AG09309 (cell line): ENCODE data around the gene TF.
"Not testable (repeated sequence)": the region's sequence is repeated elsewhere in the genome, so short reads cannot be mapped to it uniquely, and the experiment has no call there.

Experiments
- DNase-seq: peaks from one replicate; pipeline ENCODE4 v3.0.0-alpha.2; 2010; ENCODE audit warnings: low read depth
- H3K4me3 ChIP-seq: 2 replicates; pipeline ENCODE4 v1.5.1; 2011; ENCODE audit warnings: mild to moderate bottlenecking, low read depth, low read length, moderate library complexity; ENCODE audit not compliant: control insufficient read depth
- TF ChIP-seq, protein P1 (sequence below): IDR thresholded peaks from 2 replicates; pipeline ENCODE4 v1.5.1; 2011; ENCODE audit warnings: mild to moderate bottlenecking, low read depth, low read length, inconsistent platforms; ENCODE audit not compliant: insufficient read depth, control insufficient read depth; ENCODE audit errors: missing control alignments

The TF gene

GRCh38 chr3:133775309-133775708, 29.1 kb downstream of the TF start:
- TF ChIP-seq, protein P1, sequence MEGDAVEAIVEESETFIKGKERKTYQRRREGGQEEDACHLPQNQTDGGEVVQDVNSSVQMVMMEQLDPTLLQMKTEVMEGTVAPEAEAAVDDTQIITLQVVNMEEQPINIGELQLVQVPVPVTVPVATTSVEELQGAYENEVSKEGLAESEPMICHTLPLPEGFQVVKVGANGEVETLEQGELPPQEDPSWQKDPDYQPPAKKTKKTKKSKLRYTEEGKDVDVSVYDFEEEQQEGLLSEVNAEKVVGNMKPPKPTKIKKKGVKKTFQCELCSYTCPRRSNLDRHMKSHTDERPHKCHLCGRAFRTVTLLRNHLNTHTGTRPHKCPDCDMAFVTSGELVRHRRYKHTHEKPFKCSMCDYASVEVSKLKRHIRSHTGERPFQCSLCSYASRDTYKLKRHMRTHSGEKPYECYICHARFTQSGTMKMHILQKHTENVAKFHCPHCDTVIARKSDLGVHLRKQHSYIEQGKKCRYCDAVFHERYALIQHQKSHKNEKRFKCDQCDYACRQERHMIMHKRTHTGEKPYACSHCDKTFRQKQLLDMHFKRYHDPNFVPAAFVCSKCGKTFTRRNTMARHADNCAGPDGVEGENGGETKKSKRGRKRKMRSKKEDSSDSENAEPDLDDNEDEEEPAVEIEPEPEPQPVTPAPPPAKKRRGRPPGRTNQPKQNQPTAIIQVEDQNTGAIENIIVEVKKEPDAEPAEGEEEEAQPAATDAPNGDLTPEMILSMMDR, result no peak
- DNase-seq, result no peak
- H3K4me3 ChIP-seq, result no peak overlapping the region

DNA sequence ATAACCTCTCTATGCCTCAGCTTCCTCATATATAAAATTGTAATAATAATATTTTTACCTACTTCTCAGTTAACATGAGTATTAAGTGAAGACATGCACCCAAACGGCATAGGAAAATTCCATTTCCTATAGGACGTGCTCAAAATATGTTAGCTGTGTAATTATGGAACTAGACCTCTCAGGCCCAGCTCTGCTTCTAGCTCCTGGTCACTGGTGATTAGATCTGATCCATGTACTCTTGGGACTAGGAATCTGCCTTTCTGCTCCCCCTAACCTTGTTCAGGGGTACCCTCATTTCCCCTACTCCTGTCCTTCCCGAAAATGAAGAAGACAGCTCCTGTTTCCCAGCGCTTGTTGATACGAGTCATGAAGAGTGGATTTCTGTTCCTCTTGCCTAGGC, 29.6 kb downstream of the TF start:
- no peak for DNase-seq
- TF ChIP-seq, protein P1, result no peak
- no peak overlapping the region for H3K4me3 ChIP-seq

DNA sequence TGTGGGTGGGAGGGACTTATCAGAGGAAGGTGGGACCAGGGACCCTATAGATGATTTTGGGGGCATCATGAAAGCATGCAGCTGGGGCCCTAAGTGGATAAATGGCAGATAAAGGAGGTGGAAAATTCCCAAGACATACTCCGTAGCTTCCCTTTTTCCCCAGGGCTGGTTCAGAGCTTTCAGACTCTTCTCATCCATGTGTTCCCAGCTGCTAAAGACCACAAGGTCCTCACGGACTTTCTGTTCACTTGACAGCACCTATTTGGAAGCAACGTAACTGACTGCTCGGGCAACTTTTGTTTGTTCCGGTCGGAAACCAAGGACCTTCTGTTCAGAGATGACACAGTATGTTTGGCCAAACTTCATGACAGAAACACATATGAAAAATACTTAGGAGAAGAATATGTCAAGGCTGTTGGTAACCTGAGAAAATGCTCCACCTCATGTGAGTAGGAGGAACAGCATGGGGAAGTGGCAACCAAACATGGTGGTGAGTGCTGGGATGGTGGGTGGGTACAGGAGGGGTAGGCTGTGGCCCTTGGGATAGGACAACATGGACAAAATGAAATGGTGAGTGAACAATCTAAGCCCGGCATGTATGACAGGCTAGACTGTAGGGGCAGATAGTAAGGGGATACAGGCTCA, 30.7 kb downstream of the TF start:
- TF ChIP-seq, protein P1, result no peak
- DNase-seq, result no peak
- no peak overlapping the region for H3K4me3 ChIP-seq

GRCh38 chr3:133777807-133778568, 31.8 kb downstream of the TF start:
- DNase-seq, result no peak
- TF ChIP-seq, protein P1, result no peak
- H3K4me3 ChIP-seq, result no peak overlapping the region

DNA sequence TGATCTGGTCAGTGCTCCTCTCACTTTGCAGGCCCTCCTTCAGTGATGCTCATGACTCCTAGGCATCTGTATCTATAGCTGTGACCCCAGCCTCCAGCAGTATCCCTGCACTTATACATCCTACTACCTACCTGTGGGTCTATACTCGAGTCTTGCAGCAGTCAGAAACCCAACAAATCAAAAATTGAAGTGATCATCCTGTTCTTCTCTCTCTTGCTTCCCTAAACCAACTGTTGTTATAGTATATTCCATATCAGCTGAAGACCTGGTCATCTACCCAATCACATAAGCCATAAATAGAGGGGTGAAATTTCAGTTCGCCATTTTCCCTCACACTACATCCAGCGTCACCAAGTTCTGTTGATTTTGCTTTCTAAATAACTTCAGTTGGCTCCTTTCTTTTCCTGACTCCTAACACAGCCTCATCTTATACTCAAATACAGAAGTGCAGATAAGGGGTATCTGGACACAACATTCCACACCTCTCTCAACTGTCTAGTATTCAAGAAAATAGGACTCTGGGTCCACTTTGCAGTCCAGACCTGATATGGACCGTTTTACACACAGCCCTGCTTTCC, 33.5 kb downstream of the TF start:
- DNase-seq, result no peak
- TF ChIP-seq, protein P1, result no peak
- no peak overlapping the region for H3K4me3 ChIP-seq

DNA sequence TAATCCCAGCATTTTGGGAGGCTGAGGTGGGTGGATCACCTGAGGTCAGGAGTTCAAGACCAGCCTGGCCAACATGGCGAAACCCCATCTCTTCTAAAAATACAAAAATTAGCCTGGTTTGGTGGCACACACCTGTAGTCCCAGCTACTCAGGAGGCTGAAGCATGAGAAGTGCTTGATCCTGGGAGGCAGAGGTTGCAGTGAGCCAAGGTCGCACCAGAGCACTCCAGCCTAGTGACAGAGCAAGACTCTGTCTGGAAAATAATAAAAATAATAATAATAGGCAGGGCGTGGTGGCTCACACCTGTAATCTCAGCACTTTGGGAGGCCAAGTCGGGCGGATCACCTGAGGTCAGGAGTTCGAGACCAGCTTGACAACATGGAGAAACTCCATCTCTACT, 34.6 kb downstream of the TF start:
- H3K4me3 ChIP-seq, DNase-seq: not testable (repeated sequence)

DNA sequence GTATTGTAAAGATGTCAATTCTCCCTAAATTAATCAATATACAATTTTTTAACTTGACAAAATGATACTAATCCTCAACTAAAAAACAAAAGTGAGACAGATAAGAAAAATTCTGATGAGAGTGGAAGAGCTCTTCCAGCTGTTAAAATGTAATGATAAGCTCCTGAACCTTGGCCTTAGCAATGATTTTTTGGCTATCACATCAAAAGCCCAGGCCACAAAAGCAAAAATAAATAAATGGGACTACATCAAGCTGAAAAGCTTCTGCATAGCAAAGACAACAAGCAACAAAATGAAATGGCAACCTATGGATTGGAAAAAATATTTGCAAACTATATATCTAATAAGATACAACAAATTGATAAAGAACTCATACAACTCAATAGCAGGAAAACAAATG, 35.4 kb downstream of the TF start:
- H3K4me3 ChIP-seq, result no peak overlapping the region
- no peak for DNase-seq
- TF ChIP-seq, protein P1, result no peak
